GM19324 (cell line): ENCODE results near the gene LRIG1.
"Not testable (repeated sequence)": the region's sequence is repeated elsewhere in the genome, so short reads cannot be mapped to it uniquely, and the experiment has no call there.

Experiments used
- ATAC-seq: cut with Tn5 transposase; IDR thresholded peaks from one replicate; pipeline ENCODE4 v1.9.1; 2021; ENCODE audit warnings: mild to moderate bottlenecking, moderate library complexity; ENCODE audit not compliant: unreplicated experiment, low FRiP score

The LRIG1 gene

DNA sequence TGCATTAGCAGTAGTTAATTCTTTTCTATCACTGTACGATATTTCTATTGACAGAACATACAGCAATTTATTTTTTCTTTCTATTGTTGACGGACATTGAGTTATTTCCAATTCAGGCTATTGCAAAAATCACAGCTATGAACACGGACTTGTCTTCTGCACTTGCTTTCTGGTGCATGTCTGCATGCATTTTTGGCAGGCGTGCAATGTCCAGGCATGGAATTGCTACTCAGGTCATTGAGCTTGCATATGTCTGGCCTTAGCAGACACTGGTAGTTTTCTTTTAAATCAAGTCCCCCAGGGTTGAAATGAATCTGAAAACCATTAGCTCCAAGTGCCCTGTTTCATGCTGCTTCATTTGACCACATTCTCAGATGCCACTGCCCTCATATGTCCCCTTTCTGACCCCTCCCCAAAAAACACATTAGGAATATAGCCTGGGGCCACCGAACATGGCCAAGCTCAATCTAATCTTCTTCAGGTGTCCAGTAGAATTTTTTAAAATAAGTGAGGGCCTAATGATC, 72.8 kb downstream of the LRIG1 start:
- no peak for ATAC-seq

DNA sequence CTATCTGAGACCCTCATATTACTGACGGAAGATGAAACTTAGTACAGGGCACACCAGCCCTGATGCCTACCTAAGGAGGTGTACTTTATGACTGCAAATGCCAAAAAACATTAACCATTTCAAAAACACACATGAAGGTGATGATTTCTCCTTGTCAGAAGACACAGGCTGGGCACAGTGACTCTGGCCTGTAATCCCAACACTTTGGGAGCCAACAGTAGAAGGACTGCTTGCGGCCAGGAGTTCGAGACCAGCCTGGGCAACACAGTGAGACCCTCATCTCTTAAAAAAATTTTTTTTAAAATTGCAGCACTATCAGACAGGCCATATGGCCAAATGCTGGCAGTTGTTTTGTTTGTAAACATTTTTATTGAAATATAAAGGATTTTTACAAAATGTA, 73.5 kb downstream of the LRIG1 start:
- ATAC-seq: no peak

DNA sequence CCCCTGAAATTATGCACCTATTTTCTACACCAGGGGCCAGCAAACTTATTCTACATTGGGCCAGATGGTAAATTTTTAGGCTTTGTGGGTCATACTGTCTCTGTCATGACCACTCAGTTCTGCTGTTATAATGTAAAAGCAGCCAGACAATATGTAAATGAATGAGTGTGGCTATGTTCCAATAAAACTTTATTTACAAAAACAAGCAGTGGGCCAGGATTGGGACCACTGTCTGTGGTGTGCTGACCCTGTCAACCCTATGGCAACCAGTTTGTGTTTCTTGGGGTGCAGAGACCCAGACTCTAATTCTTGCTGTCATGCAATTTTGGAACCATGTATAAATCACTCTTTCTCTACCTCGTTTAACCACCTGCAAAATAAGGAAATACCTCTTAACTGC, 74.7 kb downstream of the LRIG1 start:
- no peak for ATAC-seq

DNA sequence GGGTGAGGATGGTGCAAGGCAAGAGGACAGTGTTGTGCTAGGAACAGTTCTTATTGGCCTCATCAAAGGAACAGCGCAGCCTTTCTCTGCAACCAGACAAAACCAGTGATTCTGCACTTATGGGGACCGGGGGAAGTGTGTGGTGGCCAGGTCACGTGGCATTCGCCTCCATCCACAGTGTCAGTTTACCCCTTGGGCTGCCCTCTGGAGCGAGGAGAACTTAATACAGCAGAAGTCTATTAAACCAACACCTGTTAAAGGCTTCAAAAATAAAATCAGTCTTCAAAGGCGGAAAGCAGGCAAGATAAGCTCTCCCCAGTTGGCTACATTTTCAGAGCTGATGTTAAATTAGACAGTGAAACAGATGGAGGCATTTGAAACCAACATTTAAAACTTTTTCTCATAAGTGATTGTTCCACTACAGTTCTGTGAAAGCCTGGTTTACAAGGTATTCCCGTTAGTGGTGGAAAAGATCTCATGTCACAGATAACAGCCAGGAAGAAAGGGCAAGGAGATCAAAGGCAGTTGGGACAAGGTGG, 75.2 kb downstream of the LRIG1 start:
- no peak for ATAC-seq

DNA sequence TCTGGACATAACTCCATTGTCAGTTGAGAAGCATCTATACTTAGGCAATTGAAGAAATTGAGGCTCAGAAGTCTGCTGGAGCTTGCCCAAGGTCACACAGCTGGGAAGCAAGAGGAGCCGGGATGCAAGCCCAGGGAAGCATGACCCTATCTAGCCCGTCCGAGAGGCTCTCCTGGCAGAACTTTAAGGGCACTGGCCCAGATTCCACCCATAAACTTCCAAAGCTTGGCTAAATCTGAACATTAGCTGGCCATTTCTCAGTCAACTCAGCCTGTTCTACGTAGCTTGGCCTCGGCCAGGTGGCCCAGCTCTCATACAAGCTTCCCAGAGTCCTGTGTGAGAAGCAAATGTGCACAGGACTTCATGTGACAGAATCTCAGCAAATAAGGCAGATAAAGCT, 75.8 kb downstream of the LRIG1 start:
- ATAC-seq: no peak

DNA sequence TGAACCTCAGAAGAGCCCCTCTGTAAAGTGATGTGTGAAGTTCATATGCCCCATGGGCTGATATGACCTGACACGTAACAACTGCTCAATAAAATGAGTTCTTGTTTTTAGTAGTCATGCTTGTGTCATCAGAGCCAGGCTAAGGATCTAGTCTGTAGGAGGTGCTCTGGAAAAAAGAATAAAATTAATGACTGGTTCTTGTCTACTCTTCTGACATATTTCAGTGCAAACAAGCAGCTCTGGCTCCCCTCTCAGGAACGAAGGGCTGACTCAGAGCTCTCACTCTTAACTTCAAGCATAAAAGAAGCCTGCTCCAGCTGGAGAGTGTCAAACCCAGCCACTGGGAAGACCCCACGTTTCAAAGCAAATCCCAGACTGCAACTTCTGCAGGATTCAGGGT, 77.0 kb downstream of the LRIG1 start:
- no peak for ATAC-seq

DNA sequence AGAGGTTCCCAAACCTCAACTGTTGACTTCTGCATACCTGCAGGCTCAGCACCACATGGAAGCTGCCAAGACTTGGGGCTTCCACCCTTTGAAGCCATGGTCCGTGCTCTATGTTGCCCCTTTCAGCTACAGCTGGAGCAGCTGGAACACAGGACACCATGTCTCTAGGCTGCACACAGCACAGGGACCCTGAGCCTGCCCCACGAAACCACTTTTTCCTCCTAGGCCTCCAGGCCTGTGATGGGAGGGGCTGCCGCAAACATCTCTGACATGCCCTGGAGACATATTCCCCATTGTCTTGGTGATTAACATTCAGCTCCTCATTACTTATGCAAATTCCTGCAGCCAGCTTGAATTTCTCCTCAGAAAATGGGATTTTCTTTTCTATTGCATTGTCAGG, 78.9 kb downstream of the LRIG1 start:
- not testable (repeated sequence) for ATAC-seq

DNA sequence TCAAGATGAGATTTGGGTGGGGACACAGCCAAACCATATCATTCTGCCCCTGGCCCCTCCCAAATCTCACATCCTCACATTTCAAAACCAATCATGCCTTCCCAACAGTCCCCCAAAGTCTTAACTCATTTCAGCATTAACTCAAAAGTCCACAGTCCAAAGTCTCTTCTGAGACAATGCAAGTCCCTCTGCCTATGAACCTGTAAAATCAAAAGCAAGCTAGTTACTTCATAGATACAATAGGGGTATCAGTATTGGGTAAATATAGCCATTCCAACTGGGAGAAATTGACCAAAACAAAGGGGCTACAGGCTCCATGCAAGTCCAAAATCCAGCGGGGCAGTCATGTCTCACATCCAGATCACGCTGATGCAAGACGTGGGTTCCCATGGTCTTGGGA, 79.7 kb downstream of the LRIG1 start:
- not testable (repeated sequence) for ATAC-seq

DNA sequence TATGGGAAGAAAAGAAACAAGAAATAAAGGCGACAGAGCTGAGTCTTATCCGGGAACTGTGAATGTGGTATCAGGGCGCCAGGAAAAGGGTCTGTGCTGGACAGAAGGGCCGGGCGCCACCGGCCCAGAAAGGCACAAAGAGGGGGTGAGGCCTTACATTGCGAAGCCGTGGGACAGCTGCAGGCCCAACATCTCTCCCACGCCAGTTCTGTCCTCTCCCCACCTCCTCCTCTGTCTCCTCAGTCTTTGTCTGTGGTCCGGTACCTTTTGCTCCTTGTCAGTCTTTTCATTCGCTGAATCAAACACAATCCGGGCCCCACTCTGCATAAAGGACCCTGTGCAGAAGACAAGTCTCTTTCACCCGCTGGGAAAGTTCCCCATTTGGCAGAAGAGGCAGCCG, 81.8 kb downstream of the LRIG1 start:
- ATAC-seq: no peak

DNA sequence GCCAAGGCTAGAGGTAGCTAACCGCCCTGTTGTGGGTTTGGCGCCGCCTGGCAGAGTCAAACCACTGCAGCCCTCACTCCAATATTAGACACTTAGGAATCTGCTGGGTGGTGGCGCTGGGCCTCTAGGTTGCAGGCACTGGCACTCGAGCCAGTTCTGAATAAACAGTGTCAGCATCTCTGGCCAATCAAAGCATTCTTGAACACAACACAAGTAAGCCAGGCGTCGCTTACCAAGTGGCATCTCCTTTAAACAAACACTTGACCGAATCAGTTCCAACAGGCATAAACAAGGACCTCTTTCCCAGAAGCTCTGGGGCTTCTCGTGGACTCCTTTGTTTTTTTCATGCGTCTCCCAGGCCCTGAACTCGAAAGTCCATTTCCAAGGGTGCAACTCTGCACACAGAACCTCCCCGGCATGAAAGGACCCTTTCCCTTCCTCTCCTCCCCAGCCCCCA, 82.3 kb downstream of the LRIG1 start:
- no peak for ATAC-seq

DNA sequence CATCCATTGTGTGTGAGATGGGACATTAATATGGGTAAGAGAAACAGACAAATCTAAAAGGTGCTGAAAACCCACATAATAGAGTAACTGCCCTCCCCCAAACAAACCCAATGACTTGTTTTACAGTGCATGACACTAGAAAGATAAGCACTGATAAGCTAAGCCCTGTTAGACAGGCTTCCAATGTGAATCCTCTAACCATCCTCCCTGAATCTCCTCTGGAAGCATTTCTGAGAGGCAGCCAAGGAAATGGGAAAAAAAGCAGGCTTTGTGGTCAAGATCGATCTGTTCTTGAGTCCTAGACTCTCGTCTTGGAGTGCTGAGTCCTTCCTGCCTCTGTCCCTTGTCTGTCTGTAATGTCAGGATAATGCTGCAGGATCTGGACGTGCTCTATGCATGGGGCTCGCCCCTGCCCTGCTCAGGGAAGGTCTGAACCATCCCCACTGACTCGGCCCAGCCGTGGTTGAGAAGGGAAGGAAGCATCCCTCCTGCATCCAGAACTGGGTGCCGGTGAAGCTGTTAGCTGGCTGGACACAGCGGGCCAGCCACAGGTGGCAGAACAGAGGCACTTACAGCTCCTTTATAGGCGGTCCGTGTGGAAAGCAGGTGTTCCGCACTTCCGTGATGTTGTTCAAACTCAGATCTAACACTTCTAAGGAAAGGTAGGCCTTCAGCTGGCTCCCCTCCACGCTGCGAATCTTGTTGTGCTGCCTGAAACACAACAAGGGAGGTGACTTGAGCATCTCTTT, 84.1 kb downstream of the LRIG1 start:
- ATAC-seq: no peak

DNA sequence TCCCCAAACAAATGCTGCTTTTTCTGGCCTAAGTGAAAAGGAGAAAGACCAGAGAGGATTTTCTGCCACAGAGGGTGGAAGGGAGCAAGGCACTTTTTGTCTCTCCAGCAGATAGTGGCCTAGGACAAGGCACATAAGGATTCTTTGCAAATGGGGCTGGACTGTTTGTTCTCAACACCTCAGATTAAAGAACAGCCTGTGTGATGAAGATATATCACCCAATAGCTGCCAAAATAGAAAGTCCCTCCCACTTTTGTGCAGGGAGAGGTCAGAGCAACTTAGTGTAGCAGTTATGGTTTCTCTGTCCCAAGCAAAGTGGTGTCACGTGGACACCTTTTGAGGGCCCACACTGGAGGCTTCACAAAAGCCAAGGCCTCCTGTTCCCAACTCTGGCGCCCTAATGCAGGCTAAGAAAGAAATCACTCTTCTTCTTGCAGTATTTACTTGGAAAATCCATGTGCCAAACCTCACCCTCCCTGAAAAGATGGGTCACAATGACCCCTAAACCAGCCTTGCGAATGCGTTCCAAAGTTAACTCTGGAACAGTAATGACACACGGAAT, 84.9 kb downstream of the LRIG1 start:
- no peak for ATAC-seq

DNA sequence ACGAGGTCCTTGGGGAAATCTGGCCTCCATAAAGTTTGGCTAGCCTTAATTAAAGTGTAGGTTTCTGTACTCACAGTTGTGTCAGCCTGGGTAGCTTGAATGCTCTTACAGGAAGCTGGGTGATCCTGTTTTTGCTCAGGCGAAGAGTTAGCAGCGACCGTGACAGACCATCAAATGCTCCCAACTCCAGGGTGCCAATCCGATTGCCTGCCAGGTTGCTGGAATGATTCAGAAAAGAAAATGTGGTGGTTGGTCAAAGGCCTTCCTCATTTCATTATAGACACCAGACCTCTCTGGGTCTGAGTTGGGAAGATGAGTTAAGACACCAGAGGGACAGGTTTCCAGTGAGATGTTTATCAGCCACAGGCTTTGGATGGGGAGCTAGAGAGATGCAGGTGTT, 86.0 kb downstream of the LRIG1 start:
- no peak for ATAC-seq

DNA sequence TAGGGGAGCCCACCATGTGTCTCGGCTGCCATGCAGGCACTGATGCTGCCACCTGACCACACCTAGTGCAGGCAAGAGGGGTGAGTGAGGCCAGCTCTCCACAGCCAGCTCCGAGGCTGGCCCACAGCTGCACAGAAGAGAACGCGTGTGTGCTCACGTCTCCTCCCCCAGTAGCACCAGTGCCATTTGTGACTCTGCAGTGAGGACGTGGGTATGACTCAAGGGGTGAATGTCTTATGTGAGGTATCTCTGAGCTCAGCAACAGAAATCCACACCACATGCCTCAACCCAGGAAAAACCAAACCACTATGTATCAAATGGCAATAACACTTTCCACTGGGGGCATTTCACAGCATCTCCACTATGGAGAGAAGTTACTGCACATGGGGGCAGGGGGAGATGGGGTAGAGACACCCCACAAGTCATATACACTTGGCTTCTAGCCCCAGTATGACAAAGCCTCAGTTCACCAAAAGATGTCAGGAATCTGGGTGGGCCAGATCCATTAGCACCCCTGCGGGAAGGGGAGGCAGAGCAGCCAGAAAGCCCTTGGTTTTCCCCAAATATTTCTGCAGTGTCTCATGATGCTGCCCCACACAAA, 87.6 kb downstream of the LRIG1 start:
- no peak for ATAC-seq

DNA sequence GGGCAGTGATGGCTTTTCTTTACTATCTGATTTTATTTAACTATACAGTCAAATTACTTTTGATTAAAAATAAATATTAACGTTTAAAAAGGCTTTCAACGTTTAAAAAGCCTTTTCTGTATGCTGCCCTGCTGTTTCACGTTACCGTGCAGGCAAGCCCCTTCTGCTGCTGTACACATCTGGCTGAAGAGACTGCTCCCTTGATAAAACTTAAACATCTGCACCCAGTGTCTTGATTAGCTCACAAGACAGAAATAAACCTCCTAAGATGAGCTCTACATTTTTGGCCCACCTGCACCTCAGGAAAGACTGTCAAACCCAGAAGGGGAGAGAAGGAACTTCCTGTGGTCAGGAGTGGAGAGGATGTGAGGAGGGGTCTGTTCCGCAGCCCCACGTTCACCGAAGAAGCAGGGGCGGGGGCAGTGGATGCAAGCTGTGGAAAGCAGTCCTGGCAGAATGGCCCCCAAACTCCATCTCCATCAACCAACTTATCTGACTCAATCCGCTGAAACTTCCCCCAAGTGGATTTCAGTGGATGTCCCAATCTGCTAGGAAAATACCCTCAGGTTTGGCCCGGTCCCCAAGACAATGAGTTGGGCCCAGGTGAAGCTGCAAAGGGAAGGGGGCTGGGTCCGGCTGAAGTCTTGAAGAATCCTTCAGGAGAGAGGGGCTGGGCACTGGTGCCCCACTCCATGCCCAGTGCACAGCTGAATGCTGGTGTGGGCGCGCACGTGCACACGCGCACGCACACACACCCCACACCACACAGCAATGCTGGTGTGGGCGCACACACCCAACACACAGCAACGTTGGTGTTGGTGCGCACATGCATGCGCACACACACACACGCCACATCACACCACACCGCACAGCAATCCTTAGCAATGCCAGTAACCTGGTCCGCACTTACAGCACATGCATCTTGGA, 88.6 kb downstream of the LRIG1 start:
- ATAC-seq: no peak

DNA sequence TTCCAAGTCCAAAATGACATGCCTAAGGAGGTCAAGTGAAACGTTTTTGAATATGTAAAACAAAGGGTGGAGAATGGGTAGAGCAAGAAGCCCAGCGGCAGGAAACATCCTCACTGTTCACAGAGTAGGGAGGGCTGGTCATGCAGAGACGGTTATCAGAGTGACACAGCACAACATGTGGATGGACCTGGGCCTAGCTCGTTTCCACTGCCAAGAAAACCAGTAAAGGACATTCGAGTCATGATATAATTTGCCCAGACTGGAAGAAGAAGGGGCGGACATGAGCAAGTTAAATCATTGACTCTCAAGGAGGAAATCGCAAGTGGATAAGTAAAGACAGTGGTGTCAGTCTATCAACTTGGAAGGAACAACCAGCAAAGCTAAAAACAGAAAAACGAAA, 89.3 kb downstream of the LRIG1 start:
- no peak for ATAC-seq

DNA sequence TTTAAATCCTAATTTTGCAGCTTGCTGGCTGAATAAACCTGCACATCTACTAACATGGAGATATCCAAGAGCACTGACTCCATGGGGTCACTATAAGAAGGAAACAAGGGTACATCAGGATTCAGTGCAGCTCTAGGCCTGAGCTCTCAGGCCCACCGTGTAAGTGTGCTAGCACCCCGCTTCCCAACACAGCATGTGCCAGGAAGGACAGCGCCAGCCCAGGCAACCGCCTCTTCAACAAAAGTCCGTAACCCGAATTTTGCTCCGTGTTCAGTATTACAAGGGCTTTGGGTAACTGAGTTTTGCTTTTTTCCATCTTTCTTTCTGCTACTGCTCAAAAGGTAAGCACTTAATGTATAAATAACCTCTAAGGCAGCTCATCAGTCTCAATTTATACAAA, 89.8 kb downstream of the LRIG1 start:
- no peak for ATAC-seq

DNA sequence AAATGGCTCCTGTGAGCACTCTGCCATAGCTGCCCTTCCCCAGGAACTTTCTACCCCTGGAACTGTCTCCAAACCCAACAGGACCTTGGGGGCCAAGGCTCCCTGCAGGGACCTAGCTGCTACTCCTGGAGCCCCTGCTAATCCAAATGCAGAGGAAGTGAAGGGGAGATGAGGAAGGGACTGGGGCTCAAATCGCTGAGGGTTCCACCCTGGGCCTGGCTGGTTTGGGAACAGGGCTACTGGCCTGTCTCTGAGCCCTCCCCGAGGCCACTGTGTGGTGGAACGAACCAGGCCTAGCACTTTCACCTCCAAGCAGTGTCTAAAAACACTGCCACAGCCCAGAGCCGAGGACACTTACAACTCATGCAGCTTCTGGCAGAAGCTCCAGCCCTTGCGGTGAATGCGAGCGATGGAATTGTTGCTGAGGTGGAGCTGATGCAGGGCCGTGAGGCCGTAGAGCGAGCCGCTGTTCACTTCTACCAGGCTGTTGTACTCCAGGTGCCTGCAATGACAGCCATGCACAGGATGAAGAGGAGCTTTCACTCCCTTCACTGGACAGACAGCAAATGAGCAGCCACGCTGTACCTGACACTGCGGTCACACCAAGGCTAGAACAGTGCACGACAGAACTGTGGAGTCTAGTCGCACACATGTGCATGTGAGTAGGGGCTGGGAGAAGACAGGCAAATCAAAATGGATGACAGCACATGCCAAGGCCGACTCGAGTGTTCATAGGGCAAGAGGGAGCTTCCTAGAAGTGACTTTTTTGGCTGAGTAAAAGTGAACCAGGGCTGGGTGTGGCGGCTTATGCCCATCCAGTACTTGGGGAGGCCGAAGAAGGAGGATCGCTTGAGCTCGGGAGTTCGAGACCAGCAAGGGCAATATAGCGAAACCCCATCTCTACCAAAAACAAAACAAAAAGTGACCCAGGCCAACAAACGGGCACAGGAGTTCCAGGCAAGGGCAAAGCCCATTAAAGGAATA, 90.8 kb downstream of the LRIG1 start:
- no peak for ATAC-seq

DNA sequence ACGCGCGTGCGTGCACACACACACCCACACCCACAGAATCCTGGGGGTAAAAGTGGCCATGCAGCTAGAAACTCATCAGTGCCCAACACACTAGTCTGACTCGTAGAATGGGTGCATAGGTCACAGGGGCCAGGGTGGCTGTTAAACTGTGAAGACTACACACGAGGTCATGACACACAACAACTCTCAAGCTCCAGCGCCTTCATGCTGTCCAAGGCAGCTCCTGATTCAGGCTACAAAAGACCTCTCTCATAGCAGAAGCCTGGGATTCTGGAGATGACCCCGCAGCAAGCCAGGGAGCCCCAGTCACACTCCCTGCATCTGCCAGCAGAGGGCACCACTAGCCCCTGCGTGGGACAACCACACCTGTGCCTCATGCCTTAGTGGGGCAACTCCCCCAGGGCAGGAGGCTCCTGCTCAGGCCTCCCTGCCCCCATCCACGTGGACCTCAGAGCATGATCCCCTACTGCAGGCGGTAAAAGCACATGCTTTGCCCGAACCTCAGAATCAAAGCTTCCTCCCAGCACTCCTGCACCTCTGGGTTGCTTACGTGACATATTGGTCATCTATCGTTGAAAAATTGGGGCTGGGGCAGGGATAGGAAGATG, 93.1 kb downstream of the LRIG1 start:
- peak; percentile 84 for ATAC-seq
